GM12892 (cell line): ENCODE data around the gene DDX10.

ENCODE experiments used
- POLR2A ChIP-seq: IDR thresholded peaks from 2 replicates; pipeline ENCODE4 v1.6.1; 2011; ENCODE audit warnings: low read depth, low read length, control low read depth
- POLR2AphosphoS5 ChIP-seq: IDR thresholded peaks from 2 replicates; pipeline ENCODE4 v1.6.1; 2011; ENCODE audit warnings: low read depth, low read length, control low read depth
- TAF1 ChIP-seq: IDR thresholded peaks from 2 replicates; pipeline ENCODE4 v1.6.1; 2011; ENCODE audit warnings: low read depth, mild to moderate bottlenecking, control low read depth, low read length, borderline replicate concordance

- TF ChIP-seq TAF1 (no peak), POLR2A (no peak), POLR2AphosphoS5 (no peak)
Measured at GRCh38 chr11:108943853-108944252, 279.0 kb downstream of the DDX10 start.
